Tibial artery (tissue), 4 donors: ENCODE measurements around the gene PRRT4.

Experiments used
- DNase-seq, 2 donors: peaks; one replicate each; pipeline ENCODE4 v3.0.0-alpha.2; 2019
- H3K27ac ChIP-seq, 2 donors: fragments of 200-600 bp; sonication (generic) in 1 of 2; 1 replicate in 1 of 2; 2 replicates in 1 of 2; pipeline ENCODE4 v1.5.1; 2018 to 2019; ENCODE audit warnings: mild to moderate bottlenecking in 1 of 2
- H3K27me3 ChIP-seq, 2 donors: fragments of 200-600 bp; sonication (generic) in 1 of 2; one replicate each; pipeline versions ENCODE4 v1.5.1 to v1.6.0; 2016 to 2019
- H3K36me3 ChIP-seq, 3 donors: fragments of 200-600 bp; sonication (generic) in 2 of 3; one replicate each; pipeline ENCODE4 v1.5.1; 2016 to 2019; ENCODE audit warnings: mild to moderate bottlenecking in 2 of 3
- H3K4me1 ChIP-seq, 4 donors: fragments of 200-600 bp; sonication (generic) in 2 of 4; 1 replicate in 3 of 4; 2 replicates in 1 of 4; pipeline ENCODE4 v1.5.1; 2016 to 2019
- H3K4me3 ChIP-seq, 2 donors: fragments of 200-600 bp; sonication (generic) in 1 of 2; 1 replicate in 1 of 2; 2 replicates in 1 of 2; pipeline ENCODE4 v1.5.1; 2018 to 2019; ENCODE audit warnings: mild to moderate bottlenecking in 2 of 2
- H3K9me3 ChIP-seq, 3 donors: fragments of 200-600 bp; sonication (generic) in 1 of 3; one replicate each; pipeline ENCODE4 v1.5.1; 2016 to 2019
- intact Hi-C: fragments of 100-400 bp; cut with DNase I; formaldehyde crosslinking; loops from one replicate; pipeline ENCODE4 v1.15.0; 2023; ENCODE audit warnings: low total_unique reads
- TF ChIP-seq, protein P1 (sequence below), 2 experiments: fragments of 200-600 bp in 1 of 2; fragments of 450-650 bp in 1 of 2; IDR thresholded peaks; one replicate each; pipeline ENCODE4 v1.5.1; 2017 to 2019; ENCODE audit warnings: antibody characterized with exemption in 2 of 2, mild to moderate bottlenecking in 1 of 2, moderate library complexity in 1 of 2

PRRT4 gene

DNA sequence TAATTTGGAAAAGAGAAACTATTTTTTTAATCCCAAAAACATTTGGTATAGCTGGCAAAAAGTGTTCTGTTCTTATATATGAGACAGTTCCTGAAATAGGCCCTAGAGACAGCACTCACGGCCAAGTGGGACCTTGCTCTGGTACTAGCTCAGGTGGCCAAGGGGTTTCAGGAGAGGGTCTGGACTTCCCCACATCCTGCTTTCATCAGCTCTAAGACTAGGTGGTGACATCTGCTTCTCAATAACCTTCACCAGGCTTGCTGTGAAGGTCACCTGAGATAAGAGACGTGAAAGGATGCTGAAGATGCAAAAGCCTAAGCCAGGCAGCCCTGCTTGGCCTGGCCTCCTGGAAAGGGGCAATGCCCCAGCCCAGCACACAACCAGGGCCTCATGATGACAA, 58.4 kb downstream of the PRRT4 start:
- TF ChIP-seq, protein P1, sequence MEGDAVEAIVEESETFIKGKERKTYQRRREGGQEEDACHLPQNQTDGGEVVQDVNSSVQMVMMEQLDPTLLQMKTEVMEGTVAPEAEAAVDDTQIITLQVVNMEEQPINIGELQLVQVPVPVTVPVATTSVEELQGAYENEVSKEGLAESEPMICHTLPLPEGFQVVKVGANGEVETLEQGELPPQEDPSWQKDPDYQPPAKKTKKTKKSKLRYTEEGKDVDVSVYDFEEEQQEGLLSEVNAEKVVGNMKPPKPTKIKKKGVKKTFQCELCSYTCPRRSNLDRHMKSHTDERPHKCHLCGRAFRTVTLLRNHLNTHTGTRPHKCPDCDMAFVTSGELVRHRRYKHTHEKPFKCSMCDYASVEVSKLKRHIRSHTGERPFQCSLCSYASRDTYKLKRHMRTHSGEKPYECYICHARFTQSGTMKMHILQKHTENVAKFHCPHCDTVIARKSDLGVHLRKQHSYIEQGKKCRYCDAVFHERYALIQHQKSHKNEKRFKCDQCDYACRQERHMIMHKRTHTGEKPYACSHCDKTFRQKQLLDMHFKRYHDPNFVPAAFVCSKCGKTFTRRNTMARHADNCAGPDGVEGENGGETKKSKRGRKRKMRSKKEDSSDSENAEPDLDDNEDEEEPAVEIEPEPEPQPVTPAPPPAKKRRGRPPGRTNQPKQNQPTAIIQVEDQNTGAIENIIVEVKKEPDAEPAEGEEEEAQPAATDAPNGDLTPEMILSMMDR (IDR thresholded peaks at IDR 0.05), result no peak
- intact Hi-C loops, result no loop called here
- no peak overlapping the region for H3K4me3 ChIP-seq
- peaks cover 13 to 61% (median 36%) of the 10 kb centered on the region in 3 donors for H3K36me3 ChIP-seq
- DNase-seq, result no peak
- H3K9me3 ChIP-seq, result no peaks in the 10 kb centered on the region
- no peaks in the 10 kb centered on the region for H3K27me3 ChIP-seq
- H3K27ac ChIP-seq, result no peak overlapping the region
- no peaks in the 10 kb centered on the region for H3K4me1 ChIP-seq

DNA sequence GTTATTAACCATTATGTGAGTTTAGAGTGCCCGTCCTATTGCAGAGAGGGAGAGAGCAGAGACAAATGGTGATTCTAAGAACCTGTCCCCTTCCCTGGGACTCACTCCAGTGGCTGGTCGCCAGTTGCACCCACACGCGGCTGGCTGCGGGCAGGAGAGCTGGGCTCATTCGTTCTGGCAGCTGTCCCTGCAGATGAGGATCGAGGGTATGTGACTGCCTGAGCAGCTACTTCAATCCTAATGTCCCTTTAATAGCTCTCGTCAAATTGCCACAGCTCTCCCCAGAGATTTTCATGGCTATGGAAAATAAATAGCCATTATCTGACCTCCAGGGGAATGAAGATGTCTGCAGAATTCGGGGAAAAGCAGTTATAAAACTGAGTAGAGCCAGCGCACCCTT, 59.4 kb downstream of the PRRT4 start:
- Histone ChIP-seq H3K27me3 (no peaks in the 10 kb centered on the region), H3K9me3 (no peaks in the 10 kb centered on the region), H3K4me1 (no peaks in the 10 kb centered on the region), H3K36me3 (peaks cover 11 to 51% (median 26%) of the 10 kb centered on the region in 3 donors), H3K4me3 (no peak overlapping the region), H3K27ac (no peak overlapping the region)
- DNase-seq, result no peak
- TF ChIP-seq, protein P1 (IDR thresholded peaks at IDR 0.05), result no peak
- intact Hi-C loops, result no loop called here
